ENCODE results near the gene THAP4.

The THAP4 gene

GRCh38 chr2:241545106-241545505, 91.9 kb downstream of the THAP4 start:
- DNase-seq: no peak

GRCh38 chr2:241542278-241542605, 94.7 kb downstream of the THAP4 start:
- no peak for DNase-seq

- DNase-seq: no peak
Observed at GRCh38 chr2:241541564-241542277, 95.2 kb downstream of the THAP4 start.

GRCh38 chr2:241540771-241541561, 96.0 kb downstream of the THAP4 start:
- peak; percentile 32 to 40 for DNase-seq

- DNase-seq: no peak
Observed at GRCh38 chr2:241540401-241540770, 96.6 kb downstream of the THAP4 start.

- DNase-seq: no peak
Observed at GRCh38 chr2:241539616-241540374, 97.2 kb downstream of the THAP4 start.

GRCh38 chr2:241538838-241539615, 97.9 kb downstream of the THAP4 start:
- DNase-seq: no peak

GRCh38 chr2:241535871-241536655, 100.9 kb downstream of the THAP4 start:
- DNase-seq: no peak

GRCh38 chr2:241534701-241535375, 102.1 kb downstream of the THAP4 start:
- DNase-seq: no peak
